H9 (cell line): ENCODE data around the gene ATF3. TPM values are rescaled to one million over a fixed set of nuclear protein-coding genes. Genes with fewer than 3 reads are reported as not detected.

ENCODE experiments used
- DNase-seq: peaks from one replicate; pipeline ENCODE4 v3.0.0-alpha.2; 2017
- H2AFZ ChIP-seq: one replicate; pipeline ENCODE4 v1.6.1; 2013; ENCODE audit warnings: mild to moderate bottlenecking, low read length, control low read depth, moderate library complexity
- H2AK5ac ChIP-seq: 2 replicates; pipeline ENCODE4 v1.6.1; 2013; ENCODE audit warnings: low read length, control low read depth, mixed read lengths; ENCODE audit not compliant: insufficient read length
- H2BK120ac ChIP-seq: one replicate; pipeline ENCODE4 v1.6.1; 2013; ENCODE audit warnings: low read depth, mild to moderate bottlenecking, low read length, control low read depth, inconsistent platforms; ENCODE audit not compliant: poor library complexity, severe bottlenecking
- H2BK12ac ChIP-seq: 2 replicates; pipeline ENCODE4 v1.6.1; 2013; ENCODE audit warnings: low read length, control low read depth, mixed read lengths, low read depth; ENCODE audit not compliant: insufficient read length
- H2BK15ac ChIP-seq: 2 replicates; pipeline ENCODE4 v1.6.1; 2013; ENCODE audit warnings: low read depth, low read length, control low read depth
- H2BK20ac ChIP-seq: one replicate; pipeline ENCODE4 v1.6.1; 2013; ENCODE audit warnings: low read depth, mild to moderate bottlenecking, low read length, control low read depth, inconsistent platforms; ENCODE audit not compliant: poor library complexity, severe bottlenecking
- H2BK5ac ChIP-seq: 2 replicates; pipeline ENCODE4 v1.6.1; 2013; ENCODE audit warnings: low read length, control low read depth, mixed read lengths; ENCODE audit not compliant: insufficient read length
- H3K14ac ChIP-seq: 2 replicates; pipeline ENCODE4 v1.6.1; 2013; ENCODE audit warnings: low read length, control low read depth; ENCODE audit not compliant: insufficient read depth
- H3K18ac ChIP-seq: 2 replicates; pipeline ENCODE4 v1.6.1; 2013; ENCODE audit warnings: low read depth, mild to moderate bottlenecking, mixed read lengths, low read length, control low read depth; ENCODE audit not compliant: insufficient read length
- H3K23ac ChIP-seq: 2 replicates; pipeline ENCODE4 v1.6.1; 2013; ENCODE audit warnings: low read length, control low read depth, mixed read lengths, low read depth; ENCODE audit not compliant: insufficient read length
- H3K23me2 ChIP-seq: 2 replicates; pipeline ENCODE4 v1.6.1; 2013; ENCODE audit warnings: low read depth, mild to moderate bottlenecking, mixed read lengths, low read length, control low read depth; ENCODE audit not compliant: insufficient read length, poor library complexity, severe bottlenecking
- H3K27ac ChIP-seq: 2 replicates; pipeline ENCODE4 v1.5.1; 2013; ENCODE audit warnings: low read length, control low read depth, mixed read lengths, low read depth; ENCODE audit not compliant: insufficient read length
- H3K27me3 ChIP-seq: 2 replicates; pipeline ENCODE4 v1.6.1; 2013; ENCODE audit warnings: low read length, control low read depth, inconsistent platforms; ENCODE audit not compliant: insufficient read depth
- H3K4ac ChIP-seq: 2 replicates; pipeline ENCODE4 v1.6.1; 2013; ENCODE audit warnings: low read depth, mild to moderate bottlenecking, control low read depth, inconsistent platforms, low read length, moderate library complexity
- H3K4me1 ChIP-seq: 2 replicates; pipeline ENCODE4 v1.6.1; 2013; ENCODE audit warnings: low read length, control low read depth, inconsistent platforms; ENCODE audit not compliant: insufficient read depth
- H3K4me2 ChIP-seq: 2 replicates; pipeline ENCODE4 v1.6.1; 2013; ENCODE audit warnings: low read length, control low read depth, mixed read lengths; ENCODE audit not compliant: insufficient read length, insufficient read depth
- H3K56ac ChIP-seq: 2 replicates; pipeline ENCODE4 v1.6.1; 2013; ENCODE audit warnings: low read depth, mild to moderate bottlenecking, mixed read lengths, low read length, control low read depth; ENCODE audit not compliant: insufficient read length
- H3K79me1 ChIP-seq: 2 replicates; pipeline ENCODE4 v1.6.1; 2013; ENCODE audit warnings: low read depth, mild to moderate bottlenecking, moderate library complexity, low read length, control low read depth, inconsistent platforms; ENCODE audit not compliant: insufficient read depth, poor library complexity, severe bottlenecking
- H3K79me2 ChIP-seq: 2 replicates; pipeline ENCODE4 v1.6.1; 2013; ENCODE audit warnings: low read length, control low read depth, inconsistent platforms; ENCODE audit not compliant: insufficient read depth
- H3K9ac ChIP-seq: 2 replicates; pipeline ENCODE4 v1.6.1; 2013; ENCODE audit warnings: low read length, control low read depth, mixed read lengths; ENCODE audit not compliant: insufficient read length; ENCODE audit errors: extremely low read depth
- H3K9me3 ChIP-seq: one replicate; pipeline ENCODE4 v1.6.1; 2013; ENCODE audit warnings: low read depth, low read length, inconsistent platforms; ENCODE audit not compliant: control insufficient read depth
- H3T11ph ChIP-seq: one replicate; pipeline ENCODE4 v1.6.1; 2013; ENCODE audit warnings: mild to moderate bottlenecking, low read length, control low read depth, inconsistent platforms
- H4K20me1 ChIP-seq: one replicate; pipeline ENCODE4 v1.6.1; 2013; ENCODE audit not compliant: control insufficient read depth, insufficient read length, insufficient read depth
- H4K5ac ChIP-seq: 2 replicates; pipeline ENCODE4 v1.6.1; 2013; ENCODE audit warnings: low read depth, mild to moderate bottlenecking, mixed read lengths, low read length, control low read depth; ENCODE audit not compliant: insufficient read length
- H4K8ac ChIP-seq: replicated peaks from 2 replicates; pipeline ENCODE4 v1.6.1; 2013; ENCODE audit warnings: low read length, control low read depth, mixed read lengths, low read depth; ENCODE audit not compliant: insufficient read length
- H4K91ac ChIP-seq: 2 replicates; pipeline ENCODE4 v1.6.1; 2013; ENCODE audit warnings: low read depth, mild to moderate bottlenecking, moderate library complexity, mixed read lengths, low read length, control low read depth; ENCODE audit not compliant: insufficient read length
- H3K27ac Mint-ChIP-seq, 3 experiments: 2 replicates in 2 of 3; 3 replicates in 1 of 3; pipeline ENCODE4 v1.8.0; 2020 to 2021; ENCODE audit warnings: mixed read lengths in 3 of 3, mild to moderate bottlenecking in 1 of 3, moderate library complexity in 1 of 3
- H3K27me3 Mint-ChIP-seq: 2 replicates; pipeline ENCODE4 v1.8.0; 2021; ENCODE audit warnings: low read depth, mild to moderate bottlenecking, moderate library complexity, mixed read lengths
- H3K36me3 Mint-ChIP-seq, 3 experiments: 2 replicates in 2 of 3; 3 replicates in 1 of 3; pipeline ENCODE4 v1.8.0; 2020 to 2021; ENCODE audit warnings: low read depth in 3 of 3, mixed read lengths in 3 of 3; ENCODE audit not compliant: insufficient read depth in 1 of 3
- H3K4me1 Mint-ChIP-seq, 2 experiments: 2 replicates each; pipeline ENCODE4 v1.8.0; 2020; ENCODE audit warnings: mixed read lengths in 2 of 2
- H3K4me3 Mint-ChIP-seq, 2 experiments: 2 replicates in 1 of 2; 3 replicates in 1 of 2; pipeline ENCODE4 v1.8.0; 2020 to 2021; ENCODE audit warnings: mild to moderate bottlenecking in 2 of 2, mixed read lengths in 2 of 2, moderate library complexity in 1 of 2
- H3K9me3 Mint-ChIP-seq, 2 experiments: 2 replicates in 1 of 2; 3 replicates in 1 of 2; pipeline ENCODE4 v1.8.0; 2020; ENCODE audit warnings: mild to moderate bottlenecking in 2 of 2, mixed read lengths in 2 of 2, moderate library complexity in 1 of 2
- CTCF ChIP-seq: fragments of 200-600 bp; sonication (generic); conservative IDR thresholded peaks from 3 replicates; pipeline ENCODE4 v1.8.0; 2021; ENCODE audit warnings: antibody characterized with exemption, mild to moderate bottlenecking
- WGBS: extraction: QIAGEN DNeasy Blood & Tissue Kit; methylation state at CpG from one replicate; pipeline ENCODE4 v1.1.7; 2013; ENCODE audit warnings: missing lambda C conversion rate, low lambda C conversion rate, mixed read lengths; ENCODE audit not compliant: insufficient read length; ENCODE audit errors: extremely low coverage; 5-methylcytosine and 5-hydroxymethylcytosine counted together
- total RNA-seq: library from RNA; stranded (reverse); gene quantifications from 2 replicates; pipeline ENCODE4 v1.2.1, GENCODE V29; 2021

The ATF3 gene
- total RNA-seq, 1 experiment from 2014 or later: 14.7 TPM

DNA sequence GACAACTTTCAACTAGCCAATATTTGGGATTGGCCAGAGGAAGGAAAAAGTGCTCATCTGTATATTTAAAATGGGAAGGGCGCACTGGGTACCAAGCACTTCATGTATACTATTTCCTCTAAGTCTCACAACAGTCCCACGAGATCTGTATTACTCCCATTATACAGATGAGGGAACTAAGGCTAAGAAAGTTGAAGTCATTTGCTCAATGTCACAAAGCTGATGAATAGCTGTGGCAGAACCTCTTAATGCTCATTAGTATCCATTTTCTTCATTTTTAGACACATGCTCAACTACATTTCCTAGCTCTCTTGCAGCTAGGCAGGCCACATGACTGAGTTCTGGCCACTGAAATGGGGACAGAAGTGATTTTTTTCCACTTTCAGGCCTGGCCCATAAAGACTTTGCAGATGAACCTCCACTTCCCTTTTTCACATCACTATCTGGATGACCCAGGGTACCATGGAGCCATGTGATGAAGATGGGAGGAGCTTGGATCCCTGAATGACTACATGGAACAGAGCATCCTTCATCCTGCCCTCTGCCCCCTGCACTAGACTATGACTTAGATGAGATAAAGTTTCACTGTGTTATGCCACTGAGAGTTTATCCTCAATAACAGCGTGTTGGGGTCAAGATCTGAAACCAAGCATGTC is 31.8 kb downstream of the ATF3 start:
- Histone ChIP-seq H2BK120ac (no peak overlapping the region), H3K79me1 (no peaks in the 10 kb centered on the region), H3K56ac (no peak overlapping the region), H3K27me3 (no peaks in the 10 kb centered on the region), H3K23me2 (no peaks in the 10 kb centered on the region), H3T11ph (no peak overlapping the region), H3K79me2 (no peaks in the 10 kb centered on the region), H3K14ac (no peak overlapping the region), H2BK12ac (no peak overlapping the region), H3K9ac (no peak overlapping the region), H2BK15ac (no peak overlapping the region), H3K9me3 (no peaks in the 10 kb centered on the region), H2AFZ (no peak overlapping the region), H2AK5ac (no peak overlapping the region), H4K91ac (no peak overlapping the region), H4K20me1 (no peaks in the 10 kb centered on the region), H3K4me1 (no peaks in the 10 kb centered on the region), H3K4ac (no peak overlapping the region), H3K27ac (no peak overlapping the region), H2BK5ac (no peak overlapping the region), H3K23ac (no peak overlapping the region), H2BK20ac (no peak overlapping the region), H4K8ac (no peak overlapping the region), H4K5ac (no peak overlapping the region), H3K18ac (no peak overlapping the region), H3K4me2 (no peak overlapping the region)
- no CpG with 5 or more reads among the region's 3 CpGs for WGBS
- no peaks in the 10 kb centered on the region for H3K36me3 Mint-ChIP-seq
- no peak for TF ChIP-seq CTCF
- H3K27me3 Mint-ChIP-seq: peaks cover 28% of the 10 kb centered on the region
- no peak overlapping the region for H3K27ac Mint-ChIP-seq
- H3K9me3 Mint-ChIP-seq: no peaks in the 10 kb centered on the region
- peaks cover 19 to 20% of the 10 kb centered on the region in 2 experiments for H3K4me1 Mint-ChIP-seq
- DNase-seq: no peak
- no peak overlapping the region for H3K4me3 Mint-ChIP-seq
